ENCODE measurements around the gene RIPK3. TPM values are rescaled to one million over a fixed set of nuclear protein-coding genes. Genes with fewer than 3 reads are reported as not detected.

The RIPK3 gene
- total and polyA plus RNA-seq, 8 donors: 3.9 to 13.0 (median 6.1) TPM

- Histone ChIP-seq H3K27me3 (no peaks in the 10 kb centered on the region), H3K4me3 (no peak overlapping the region), H3K9me3 (no peaks in the 10 kb centered on the region), H3K27ac (no peak overlapping the region), H3K4me1 (no peaks in the 10 kb centered on the region), H3K36me3 (no peaks in the 10 kb centered on the region)
- TF ChIP-seq CTCF (IDR thresholded peaks at IDR 0.05): no peak
- DNase-seq (peak in 1 of 6 donors; percentile 31), ATAC-seq (peak in 3 of 4 donors; percentile 38 to 80 (median 72)), FAIRE-seq (no peak)
- 56 to 82% methylated on average over 4 to 5 of the region's 5 CpGs for WGBS, 2 donors
- intact Hi-C loops (cut with DNase I): no loop called here
Observed at GRCh38 chr14:24353559-24354481, 14.0 kb upstream of the RIPK3 start.

GRCh38 chr14:24351517-24351916 is 11.7 kb upstream of the RIPK3 start:
- no peak for TF ChIP-seq CTCF (IDR thresholded peaks at IDR 0.05)
- Histone ChIP-seq H3K9me3 (no peaks in the 10 kb centered on the region), H3K27me3 (no peaks in the 10 kb centered on the region), H3K27ac (no peak overlapping the region), H3K4me1 (no peaks in the 10 kb centered on the region), H3K4me3 (no peak overlapping the region), H3K36me3 (no peaks in the 10 kb centered on the region)
- 20 to 26% methylated on average over 4 of the region's 4 CpGs for WGBS, 2 donors
- DNase-seq: no peak
- intact Hi-C loops (cut with DNase I): no loop called here
- peak in 3 of 4 donors; percentile 53 to 60 (median 56) for ATAC-seq
- FAIRE-seq: no peak

- DNase-seq (no peak), ATAC-seq (no peak), FAIRE-seq (no peak)
- Histone ChIP-seq H3K4me1 (no peaks in the 10 kb centered on the region), H3K27me3 (no peaks in the 10 kb centered on the region), H3K9me3 (no peaks in the 10 kb centered on the region), H3K4me3 (no peak overlapping the region), H3K36me3 (no peaks in the 10 kb centered on the region), H3K27ac (no peak overlapping the region)
- TF ChIP-seq CTCF (IDR thresholded peaks at IDR 0.05): no peak
- intact Hi-C loops (cut with DNase I): no loop called here
- WGBS, 2 donors: 67 to 79% methylated on average over 5 of the region's 5 CpGs
Observed at GRCh38 chr14:24349742-24350141, 10.0 kb upstream of the RIPK3 start.

- no peaks in the 10 kb centered on the region for H3K27me3 ChIP-seq
- H3K9me3 ChIP-seq: no peaks in the 10 kb centered on the region
- 93 to 95% methylated on average over 2 of the region's 2 CpGs for WGBS, 2 donors
- DNase-seq (no peak), FAIRE-seq (no peak), ATAC-seq (no peak)
- TF ChIP-seq CTCF (IDR thresholded peaks at IDR 0.05): no peak
- no peaks in the 10 kb centered on the region for H3K36me3 ChIP-seq
- no peaks in the 10 kb centered on the region for H3K4me1 ChIP-seq
- intact Hi-C loops (cut with DNase I): no loop called here
- H3K4me3 ChIP-seq: no peak overlapping the region
- no peak overlapping the region for H3K27ac ChIP-seq
Observed at GRCh38 chr14:24348186-24348585, 8.4 kb upstream of the RIPK3 start.

- WGBS, 2 donors: 53 to 73% methylated on average over 1 of the region's 1 CpG
- TF ChIP-seq CTCF (IDR thresholded peaks at IDR 0.05): no peak
- intact Hi-C loops (cut with DNase I): no loop called here
Observed at GRCh38 chr14:24347134-24347533, 7.3 kb upstream of the RIPK3 start.

More at GRCh38 chr14:24347134-24347533, 7.3 kb upstream of the RIPK3 start:
- Histone ChIP-seq H3K9me3 (no peaks in the 10 kb centered on the region), H3K4me1 (no peaks in the 10 kb centered on the region), H3K27ac (no peak overlapping the region), H3K4me3 (no peak overlapping the region), H3K36me3 (no peaks in the 10 kb centered on the region), H3K27me3 (no peaks in the 10 kb centered on the region)
- ATAC-seq: no peak
- FAIRE-seq: no peak
- DNase-seq: no peak
